GM06990 (cell line): ENCODE data around the gene CD1B.

Experiments
- DNase-seq: peaks from one replicate; pipeline ENCODE4 v3.0.0-alpha.2; 2011; ENCODE audit not compliant: insufficient read length; ENCODE audit errors: extremely low read depth
- H3K27me3 ChIP-seq: replicated peaks from 2 replicates; pipeline ENCODE4 v1.6.0; 2011; ENCODE audit warnings: low read length; ENCODE audit not compliant: control insufficient read depth, insufficient read depth
- H3K36me3 ChIP-seq: 2 replicates; pipeline ENCODE4 v1.5.1; 2011; ENCODE audit warnings: low read length; ENCODE audit not compliant: control insufficient read depth, insufficient read depth
- H3K4me3 ChIP-seq: replicated peaks from 2 replicates; pipeline ENCODE4 v1.5.1; 2011; ENCODE audit warnings: low read depth, mild to moderate bottlenecking, control low read depth, low read length
- TF ChIP-seq, protein P1 (sequence below): IDR thresholded peaks from 2 replicates; pipeline ENCODE4 v1.5.1; 2011; ENCODE audit warnings: low read length, control low read depth, mild to moderate bottlenecking, inconsistent platforms; ENCODE audit not compliant: insufficient read depth, poor library complexity, severe bottlenecking

Gene CD1B

DNA sequence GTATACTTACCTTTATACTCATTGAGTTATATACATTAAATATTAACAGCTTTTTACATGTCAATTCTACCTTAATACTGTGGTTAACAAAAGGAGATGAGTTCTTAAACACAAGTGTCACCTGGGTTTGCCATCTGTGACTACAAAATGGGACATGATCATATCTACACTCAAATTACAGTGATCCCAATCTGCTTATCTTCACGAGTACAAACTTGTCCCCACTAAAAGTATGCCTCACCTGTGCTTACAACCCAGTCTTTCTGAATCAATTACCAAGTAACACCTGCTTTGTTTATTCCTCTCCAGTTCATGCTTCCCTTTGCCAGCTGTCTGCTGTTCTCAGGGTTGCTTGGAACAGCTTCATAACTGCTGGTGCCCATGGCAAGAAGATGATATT is 31.2 kb upstream of the CD1B start:
- Histone ChIP-seq H3K27me3 (no peaks in the 10 kb centered on the region), H3K36me3 (no peaks in the 10 kb centered on the region), H3K4me3 (no peak overlapping the region)
- TF ChIP-seq, protein P1, sequence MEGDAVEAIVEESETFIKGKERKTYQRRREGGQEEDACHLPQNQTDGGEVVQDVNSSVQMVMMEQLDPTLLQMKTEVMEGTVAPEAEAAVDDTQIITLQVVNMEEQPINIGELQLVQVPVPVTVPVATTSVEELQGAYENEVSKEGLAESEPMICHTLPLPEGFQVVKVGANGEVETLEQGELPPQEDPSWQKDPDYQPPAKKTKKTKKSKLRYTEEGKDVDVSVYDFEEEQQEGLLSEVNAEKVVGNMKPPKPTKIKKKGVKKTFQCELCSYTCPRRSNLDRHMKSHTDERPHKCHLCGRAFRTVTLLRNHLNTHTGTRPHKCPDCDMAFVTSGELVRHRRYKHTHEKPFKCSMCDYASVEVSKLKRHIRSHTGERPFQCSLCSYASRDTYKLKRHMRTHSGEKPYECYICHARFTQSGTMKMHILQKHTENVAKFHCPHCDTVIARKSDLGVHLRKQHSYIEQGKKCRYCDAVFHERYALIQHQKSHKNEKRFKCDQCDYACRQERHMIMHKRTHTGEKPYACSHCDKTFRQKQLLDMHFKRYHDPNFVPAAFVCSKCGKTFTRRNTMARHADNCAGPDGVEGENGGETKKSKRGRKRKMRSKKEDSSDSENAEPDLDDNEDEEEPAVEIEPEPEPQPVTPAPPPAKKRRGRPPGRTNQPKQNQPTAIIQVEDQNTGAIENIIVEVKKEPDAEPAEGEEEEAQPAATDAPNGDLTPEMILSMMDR, result no peak
- DNase-seq, result no peak

DNA sequence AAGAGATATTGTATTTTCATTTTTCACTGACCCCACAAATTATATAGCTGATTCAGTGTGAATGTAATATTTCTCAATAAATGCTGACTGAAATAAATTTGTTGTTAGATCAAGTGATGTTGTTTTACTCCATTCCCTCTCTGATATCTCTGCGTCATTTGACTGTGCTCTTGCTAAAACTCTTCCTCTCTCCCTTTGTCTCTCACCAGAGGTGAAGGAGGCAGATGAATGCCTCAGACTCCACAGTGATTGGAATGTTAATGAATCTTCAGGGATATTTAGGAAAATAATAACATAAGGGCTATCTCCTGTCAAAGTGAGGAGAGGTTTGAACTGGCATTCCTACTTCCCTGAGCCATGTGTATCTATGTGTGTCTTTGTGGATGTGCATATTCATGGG is 26.1 kb upstream of the CD1B start:
- no peaks in the 10 kb centered on the region for H3K36me3 ChIP-seq
- no peak overlapping the region for H3K4me3 ChIP-seq
- no peak for DNase-seq
- H3K27me3 ChIP-seq, result no peaks in the 10 kb centered on the region
- TF ChIP-seq, protein P1, result no peak

DNA sequence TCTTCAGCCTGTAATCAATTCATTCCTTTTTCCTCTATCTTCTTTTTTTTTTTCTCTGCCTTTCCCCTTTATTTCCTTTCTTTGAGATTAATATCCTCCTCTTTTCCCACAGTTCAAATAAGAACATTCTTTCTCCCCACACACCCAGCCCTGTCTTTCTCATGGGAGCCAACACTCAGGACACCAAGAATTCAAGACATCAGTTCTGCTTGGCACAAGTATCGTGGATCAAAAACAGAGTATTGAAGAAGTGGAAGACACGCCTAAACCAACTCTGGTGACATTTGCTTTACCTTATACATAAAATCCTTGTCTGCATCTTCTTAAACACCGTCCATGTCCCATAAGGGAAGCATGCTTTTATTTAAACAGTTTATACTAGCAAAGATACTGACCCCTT is 25.3 kb upstream of the CD1B start:
- TF ChIP-seq, protein P1, result no peak
- no peak for DNase-seq
- Histone ChIP-seq H3K36me3 (no peaks in the 10 kb centered on the region), H3K4me3 (no peak overlapping the region), H3K27me3 (no peaks in the 10 kb centered on the region)

DNA sequence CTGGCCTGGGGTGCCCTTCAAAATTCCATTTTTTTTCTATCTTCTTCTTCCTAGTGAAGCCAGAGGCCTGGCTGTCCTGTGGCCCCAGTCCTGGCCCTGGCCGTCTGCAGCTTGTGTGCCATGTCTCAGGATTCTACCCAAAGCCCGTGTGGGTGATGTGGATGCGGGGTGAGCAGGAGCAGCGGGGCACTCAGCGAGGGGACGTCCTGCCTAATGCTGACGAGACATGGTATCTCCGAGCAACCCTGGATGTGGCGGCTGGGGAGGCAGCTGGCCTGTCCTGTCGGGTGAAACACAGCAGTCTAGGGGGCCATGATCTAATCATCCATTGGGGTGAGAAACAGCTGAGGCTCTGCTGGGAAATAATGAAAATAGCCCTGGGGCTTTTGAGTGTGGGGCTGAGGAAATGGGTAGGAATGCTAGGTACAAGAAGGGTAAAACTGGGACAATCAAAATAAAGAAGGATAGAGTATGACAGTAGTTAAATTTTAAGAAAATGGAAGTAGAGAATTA is 24.5 kb upstream of the CD1B start:
- no peak for DNase-seq
- Histone ChIP-seq H3K27me3 (no peaks in the 10 kb centered on the region), H3K4me3 (no peak overlapping the region), H3K36me3 (no peaks in the 10 kb centered on the region)
- TF ChIP-seq, protein P1, result no peak

DNA sequence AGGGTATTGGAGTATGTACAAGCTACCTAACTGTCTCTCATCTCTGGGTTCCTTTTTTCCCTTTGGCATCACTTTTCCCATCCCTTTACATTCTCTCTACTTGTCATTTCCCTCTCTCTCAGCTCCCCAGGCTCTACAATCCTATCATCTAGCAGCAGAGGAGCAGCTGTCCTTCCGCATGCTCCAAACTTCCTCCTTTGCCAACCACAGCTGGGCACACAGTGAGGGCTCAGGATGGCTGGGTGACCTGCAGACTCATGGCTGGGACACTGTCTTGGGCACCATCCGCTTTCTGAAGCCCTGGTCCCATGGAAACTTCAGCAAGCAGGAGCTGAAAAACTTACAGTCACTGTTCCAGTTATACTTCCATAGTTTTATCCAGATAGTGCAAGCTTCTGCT is 22.9 kb upstream of the CD1B start:
- Histone ChIP-seq H3K4me3 (no peak overlapping the region), H3K27me3 (no peaks in the 10 kb centered on the region), H3K36me3 (no peaks in the 10 kb centered on the region)
- DNase-seq, result no peak
- TF ChIP-seq, protein P1, result no peak
